DOHH2 (cell line): ENCODE measurements around the gene TAL1.

Source experiments
- EZH2phosphoT487 ChIP-seq: fragments of 200-600 bp; sonication (generic); IDR thresholded peaks from 2 replicates; pipeline ENCODE4 v1.6.1; 2017; ENCODE audit warnings: borderline replicate concordance, mild to moderate bottlenecking, antibody characterized with exemption, low read length, moderate library complexity, mixed read lengths
- TF ChIP-seq, protein P1 (sequence below): fragments of 200-600 bp; sonication (generic); IDR thresholded peaks from one replicate; pipeline ENCODE4 v1.5.1; 2014; ENCODE audit warnings: antibody characterized with exemption, mild to moderate bottlenecking, low read depth, low read length; ENCODE audit not compliant: poor library complexity, severe bottlenecking

DNA sequence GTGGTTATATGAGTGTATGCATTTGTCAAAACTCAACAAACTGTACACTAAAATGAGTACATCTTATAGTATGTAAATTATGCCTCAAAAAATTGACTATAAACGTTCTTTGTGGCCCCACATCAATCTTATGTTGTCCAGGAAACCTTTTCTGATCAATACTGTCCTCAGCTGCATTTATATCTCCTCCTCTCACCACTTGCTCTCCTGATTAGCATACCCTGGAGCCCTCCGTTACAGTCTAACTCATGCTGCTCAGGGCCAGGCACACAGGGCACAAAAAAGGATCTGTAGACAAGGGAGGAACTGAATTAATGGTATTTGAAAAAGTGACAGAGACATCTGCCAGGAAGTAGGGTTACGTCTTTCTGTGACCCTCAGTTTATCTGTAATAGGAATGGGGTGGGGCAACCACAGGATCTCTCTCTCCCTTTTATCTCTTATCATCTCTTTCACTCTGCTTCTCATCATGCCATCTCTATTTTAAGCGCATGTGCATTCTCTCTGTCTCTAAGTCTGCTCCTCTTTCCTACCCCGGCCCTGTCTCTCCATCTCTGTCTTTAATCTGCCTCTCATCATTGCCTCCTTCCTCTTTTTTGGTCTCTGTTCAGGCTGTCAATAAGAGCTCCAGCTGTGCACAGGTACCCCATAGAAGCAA, 7.0 kb upstream of the TAL1 start:
- TF ChIP-seq, protein P1, sequence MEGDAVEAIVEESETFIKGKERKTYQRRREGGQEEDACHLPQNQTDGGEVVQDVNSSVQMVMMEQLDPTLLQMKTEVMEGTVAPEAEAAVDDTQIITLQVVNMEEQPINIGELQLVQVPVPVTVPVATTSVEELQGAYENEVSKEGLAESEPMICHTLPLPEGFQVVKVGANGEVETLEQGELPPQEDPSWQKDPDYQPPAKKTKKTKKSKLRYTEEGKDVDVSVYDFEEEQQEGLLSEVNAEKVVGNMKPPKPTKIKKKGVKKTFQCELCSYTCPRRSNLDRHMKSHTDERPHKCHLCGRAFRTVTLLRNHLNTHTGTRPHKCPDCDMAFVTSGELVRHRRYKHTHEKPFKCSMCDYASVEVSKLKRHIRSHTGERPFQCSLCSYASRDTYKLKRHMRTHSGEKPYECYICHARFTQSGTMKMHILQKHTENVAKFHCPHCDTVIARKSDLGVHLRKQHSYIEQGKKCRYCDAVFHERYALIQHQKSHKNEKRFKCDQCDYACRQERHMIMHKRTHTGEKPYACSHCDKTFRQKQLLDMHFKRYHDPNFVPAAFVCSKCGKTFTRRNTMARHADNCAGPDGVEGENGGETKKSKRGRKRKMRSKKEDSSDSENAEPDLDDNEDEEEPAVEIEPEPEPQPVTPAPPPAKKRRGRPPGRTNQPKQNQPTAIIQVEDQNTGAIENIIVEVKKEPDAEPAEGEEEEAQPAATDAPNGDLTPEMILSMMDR, result no peak
- no peak for TF ChIP-seq EZH2phosphoT487
